ENCODE measurements around the gene CPE. TPM values are rescaled to one million over a fixed set of nuclear protein-coding genes. Genes with fewer than 3 reads are reported as not detected.

CPE gene
- total and polyA plus RNA-seq, 3 experiments from 2014 or later = not detected

GRCh38 chr4:165360041-165360695, 18.6 kb upstream of the CPE start:
- Mint-ChIP-seq H3K27me3 (peaks cover 27 to 47% of the 10 kb centered on the region in 2 donors), H3K4me1 (no peaks in the 10 kb centered on the region), H3K36me3 (no peaks in the 10 kb centered on the region), H3K4me3 (no peak overlapping the region), H3K9me3 (peaks cover 0 to 1% (median 0%) of the 10 kb centered on the region in 5 donors), H3K27ac (peak overlapping the region in 1 of 8 donors; percentile 15)
- Histone ChIP-seq H3K27ac (ENCODE audit: low read depth, low read length) (no peak overlapping the region), H3K4me1 (ENCODE audit: insufficient read depth, low read length) (no peaks in the 10 kb centered on the region), H3K4me3 (ENCODE audit: low read length) (no peak overlapping the region), H3K27me3 (ENCODE audit: insufficient read depth, low read length, poor library complexity, severe bottlenecking) (peaks cover 4% of the 10 kb centered on the region), H3K9me3 (ENCODE audit: low read length) (no peaks in the 10 kb centered on the region), H3K36me3 (ENCODE audit: insufficient read depth, low read length) (no peaks in the 10 kb centered on the region)
- CTCF ChIA-PET = no interaction called here
- DNase-seq = no peak
- POLR2A ChIA-PET = no interaction called here

GRCh38 chr4:165360985-165361670, 17.7 kb upstream of the CPE start:
- peaks cover 0 to 1% (median 0%) of the 10 kb centered on the region in 5 donors for H3K9me3 Mint-ChIP-seq
- no peaks in the 10 kb centered on the region for H3K36me3 Mint-ChIP-seq
- H3K4me1 Mint-ChIP-seq = no peaks in the 10 kb centered on the region
- Histone ChIP-seq H3K36me3 (ENCODE audit: insufficient read depth, low read length) (no peaks in the 10 kb centered on the region), H3K4me1 (ENCODE audit: insufficient read depth, low read length) (no peaks in the 10 kb centered on the region), H3K4me3 (ENCODE audit: low read length) (no peak overlapping the region), H3K27me3 (ENCODE audit: insufficient read depth, low read length, poor library complexity, severe bottlenecking) (peaks cover 4% of the 10 kb centered on the region), H3K27ac (ENCODE audit: low read depth, low read length) (no peak overlapping the region), H3K9me3 (ENCODE audit: low read length) (no peaks in the 10 kb centered on the region)
- no peak overlapping the region for H3K27ac Mint-ChIP-seq
- ChIA-PET CTCF (no interaction called here), POLR2A (no interaction called here)
- peaks cover 22 to 41% of the 10 kb centered on the region in 2 donors for H3K27me3 Mint-ChIP-seq
- no peak for DNase-seq
- no peak overlapping the region for H3K4me3 Mint-ChIP-seq

- Histone ChIP-seq H3K36me3 (ENCODE audit: insufficient read depth, low read length) (no peaks in the 10 kb centered on the region), H3K27ac (ENCODE audit: low read depth, low read length) (no peak overlapping the region), H3K9me3 (ENCODE audit: low read length) (no peaks in the 10 kb centered on the region), H3K4me3 (ENCODE audit: low read length) (no peak overlapping the region), H3K4me1 (ENCODE audit: insufficient read depth, low read length) (no peaks in the 10 kb centered on the region), H3K27me3 (ENCODE audit: insufficient read depth, low read length, poor library complexity, severe bottlenecking) (peaks cover 4% of the 10 kb centered on the region)
- no peak overlapping the region for H3K4me3 Mint-ChIP-seq
- H3K9me3 Mint-ChIP-seq = peaks cover 0 to 1% (median 0%) of the 10 kb centered on the region in 5 donors
- ChIA-PET POLR2A (no interaction called here), CTCF (no interaction called here)
- H3K27ac Mint-ChIP-seq = no peak overlapping the region
- H3K27me3 Mint-ChIP-seq = peaks cover 22 to 41% of the 10 kb centered on the region in 2 donors
- H3K4me1 Mint-ChIP-seq = no peaks in the 10 kb centered on the region
- DNase-seq = no peak
- no peaks in the 10 kb centered on the region for H3K36me3 Mint-ChIP-seq
Observed at GRCh38 chr4:165361810-165362209, 17.0 kb upstream of the CPE start.

GRCh38 chr4:165364452-165365080, 14.2 kb upstream of the CPE start:
- POLR2A ChIA-PET = no interaction called here
- no peak overlapping the region for H3K4me3 ChIP-seq (ENCODE audit: low read length)
- no peaks in the 10 kb centered on the region for H3K4me1 ChIP-seq (ENCODE audit: insufficient read depth, low read length)
- no peak overlapping the region for H3K27ac ChIP-seq (ENCODE audit: low read depth, low read length)
- H3K4me1 Mint-ChIP-seq = no peaks in the 10 kb centered on the region
- H3K36me3 Mint-ChIP-seq = no peaks in the 10 kb centered on the region
- H3K9me3 ChIP-seq (ENCODE audit: low read length) = no peaks in the 10 kb centered on the region
- no peaks in the 10 kb centered on the region for H3K27me3 ChIP-seq (ENCODE audit: insufficient read depth, low read length, poor library complexity, severe bottlenecking)
- no peak overlapping the region for H3K4me3 Mint-ChIP-seq
- no peak overlapping the region for H3K27ac Mint-ChIP-seq
- H3K36me3 ChIP-seq (ENCODE audit: insufficient read depth, low read length) = no peaks in the 10 kb centered on the region
- CTCF ChIA-PET = no interaction called here
- peaks cover 12 to 27% of the 10 kb centered on the region in 2 donors for H3K27me3 Mint-ChIP-seq
- no peak for DNase-seq
- H3K9me3 Mint-ChIP-seq = peaks cover 0 to 1% (median 0%) of the 10 kb centered on the region in 5 donors

GRCh38 chr4:165367040-165367439, 11.8 kb upstream of the CPE start:
- Mint-ChIP-seq H3K4me3 (no peak overlapping the region), H3K27me3 (peaks cover 4% of the 10 kb centered on the region in 2 donors), H3K27ac (no peak overlapping the region), H3K4me1 (no peaks in the 10 kb centered on the region), H3K36me3 (no peaks in the 10 kb centered on the region), H3K9me3 (no peaks in the 10 kb centered on the region)
- Histone ChIP-seq H3K36me3 (ENCODE audit: insufficient read depth, low read length) (no peaks in the 10 kb centered on the region), H3K9me3 (ENCODE audit: low read length) (no peaks in the 10 kb centered on the region), H3K4me1 (ENCODE audit: insufficient read depth, low read length) (no peaks in the 10 kb centered on the region), H3K4me3 (ENCODE audit: low read length) (no peak overlapping the region), H3K27me3 (ENCODE audit: insufficient read depth, low read length, poor library complexity, severe bottlenecking) (no peaks in the 10 kb centered on the region), H3K27ac (ENCODE audit: low read depth, low read length) (no peak overlapping the region)
- ChIA-PET POLR2A (no interaction called here), CTCF (no interaction called here)
- DNase-seq = no peak

GRCh38 chr4:165368114-165368513, 10.7 kb upstream of the CPE start:
- H3K4me1 Mint-ChIP-seq = no peaks in the 10 kb centered on the region
- no peak overlapping the region for H3K4me3 ChIP-seq (ENCODE audit: low read length)
- H3K9me3 ChIP-seq (ENCODE audit: low read length) = no peaks in the 10 kb centered on the region
- no peaks in the 10 kb centered on the region for H3K36me3 Mint-ChIP-seq
- no peak overlapping the region for H3K4me3 Mint-ChIP-seq
- no peaks in the 10 kb centered on the region for H3K27me3 ChIP-seq (ENCODE audit: insufficient read depth, low read length, poor library complexity, severe bottlenecking)
- POLR2A ChIA-PET = no interaction called here
- H3K27me3 Mint-ChIP-seq = peaks cover under 1 to 2% of the 10 kb centered on the region in 2 donors
- H3K4me1 ChIP-seq (ENCODE audit: insufficient read depth, low read length) = no peaks in the 10 kb centered on the region
- CTCF ChIA-PET = no interaction called here
- no peaks in the 10 kb centered on the region for H3K9me3 Mint-ChIP-seq
- H3K27ac ChIP-seq (ENCODE audit: low read depth, low read length) = no peak overlapping the region
- no peak overlapping the region for H3K27ac Mint-ChIP-seq
- no peaks in the 10 kb centered on the region for H3K36me3 ChIP-seq (ENCODE audit: insufficient read depth, low read length)
- DNase-seq = no peak

GRCh38 chr4:165368567-165368966, 10.2 kb upstream of the CPE start:
- Mint-ChIP-seq H3K27me3 (no peaks in the 10 kb centered on the region), H3K36me3 (no peaks in the 10 kb centered on the region), H3K4me1 (no peaks in the 10 kb centered on the region), H3K9me3 (peaks cover 0 to 1% (median 0%) of the 10 kb centered on the region in 5 donors), H3K27ac (no peak overlapping the region), H3K4me3 (no peak overlapping the region)
- DNase-seq = no peak
- Histone ChIP-seq H3K4me1 (ENCODE audit: insufficient read depth, low read length) (no peaks in the 10 kb centered on the region), H3K27me3 (ENCODE audit: insufficient read depth, low read length, poor library complexity, severe bottlenecking) (no peaks in the 10 kb centered on the region), H3K9me3 (ENCODE audit: low read length) (no peaks in the 10 kb centered on the region), H3K27ac (ENCODE audit: low read depth, low read length) (no peak overlapping the region), H3K4me3 (ENCODE audit: low read length) (no peak overlapping the region), H3K36me3 (ENCODE audit: insufficient read depth, low read length) (no peaks in the 10 kb centered on the region)
- CTCF ChIA-PET = no interaction called here
- POLR2A ChIA-PET = no interaction called here

GRCh38 chr4:165369522-165369921, 9.3 kb upstream of the CPE start:
- no peak overlapping the region for H3K4me3 ChIP-seq (ENCODE audit: low read length)
- no peak for DNase-seq
- peaks cover 0 to 8% of the 10 kb centered on the region in 2 donors for H3K27me3 Mint-ChIP-seq
- no peaks in the 10 kb centered on the region for H3K27me3 ChIP-seq (ENCODE audit: insufficient read depth, low read length, poor library complexity, severe bottlenecking)
- H3K27ac Mint-ChIP-seq = no peak overlapping the region
- no peaks in the 10 kb centered on the region for H3K36me3 ChIP-seq (ENCODE audit: insufficient read depth, low read length)
- H3K36me3 Mint-ChIP-seq = no peaks in the 10 kb centered on the region
- no peaks in the 10 kb centered on the region for H3K4me1 Mint-ChIP-seq
- peaks cover 0 to 5% (median 0%) of the 10 kb centered on the region in 5 donors for H3K9me3 Mint-ChIP-seq
- no peaks in the 10 kb centered on the region for H3K9me3 ChIP-seq (ENCODE audit: low read length)
- no peak overlapping the region for H3K4me3 Mint-ChIP-seq
- ChIA-PET CTCF (no interaction called here), POLR2A (no interaction called here)
- H3K4me1 ChIP-seq (ENCODE audit: insufficient read depth, low read length) = no peaks in the 10 kb centered on the region
- H3K27ac ChIP-seq (ENCODE audit: low read depth, low read length) = no peak overlapping the region
